Ovary (tissue), 3 donors: ENCODE data around the gene TAS2R8.

Experiments used
- EP300 ChIP-seq: sonication (generic); formaldehyde crosslinking; IDR thresholded peaks from one replicate; pipeline ENCODE4 v1.6.1; 2017; ENCODE audit warnings: antibody characterized with exemption
- POLR2A ChIP-seq: fragments of 450-650 bp; IDR thresholded peaks from one replicate; pipeline ENCODE4 v1.6.1; 2017; ENCODE audit warnings: antibody characterized with exemption, mild to moderate bottlenecking, moderate library complexity
- TF ChIP-seq, protein P1 (sequence below), 3 donors: fragments of 450-650 bp in 2 of 3; fragments of 200-600 bp in 1 of 3; IDR thresholded peaks; one replicate each; pipeline versions ENCODE4 v1.5.1 to v1.8.0; 2016 to 2022; ENCODE audit warnings: antibody characterized with exemption in 3 of 3, mild to moderate bottlenecking in 1 of 3
- donor health status: DM: no; HTN: no; CAD: no.

GRCh38 chr12:10829994-10830393 is 22.9 kb upstream of the TAS2R8 start:
- TF ChIP-seq, protein P1, sequence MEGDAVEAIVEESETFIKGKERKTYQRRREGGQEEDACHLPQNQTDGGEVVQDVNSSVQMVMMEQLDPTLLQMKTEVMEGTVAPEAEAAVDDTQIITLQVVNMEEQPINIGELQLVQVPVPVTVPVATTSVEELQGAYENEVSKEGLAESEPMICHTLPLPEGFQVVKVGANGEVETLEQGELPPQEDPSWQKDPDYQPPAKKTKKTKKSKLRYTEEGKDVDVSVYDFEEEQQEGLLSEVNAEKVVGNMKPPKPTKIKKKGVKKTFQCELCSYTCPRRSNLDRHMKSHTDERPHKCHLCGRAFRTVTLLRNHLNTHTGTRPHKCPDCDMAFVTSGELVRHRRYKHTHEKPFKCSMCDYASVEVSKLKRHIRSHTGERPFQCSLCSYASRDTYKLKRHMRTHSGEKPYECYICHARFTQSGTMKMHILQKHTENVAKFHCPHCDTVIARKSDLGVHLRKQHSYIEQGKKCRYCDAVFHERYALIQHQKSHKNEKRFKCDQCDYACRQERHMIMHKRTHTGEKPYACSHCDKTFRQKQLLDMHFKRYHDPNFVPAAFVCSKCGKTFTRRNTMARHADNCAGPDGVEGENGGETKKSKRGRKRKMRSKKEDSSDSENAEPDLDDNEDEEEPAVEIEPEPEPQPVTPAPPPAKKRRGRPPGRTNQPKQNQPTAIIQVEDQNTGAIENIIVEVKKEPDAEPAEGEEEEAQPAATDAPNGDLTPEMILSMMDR (IDR thresholded peaks at IDR 0.05) = no peak
- TF ChIP-seq EP300 (no peak), POLR2A (no peak)
